KBM-7 (cell line): ENCODE measurements around the gene RS1.

Experiments used
- DNase-seq: peaks from one replicate; pipeline ENCODE4 v3.0.0-alpha.2; 2015
- in situ Hi-C: fragments of 300-500 bp; cut with MboI; formaldehyde crosslinking; loops from 2 replicates; pipeline ENCODE4 v1.14.3; 2020; ENCODE audit warnings: low sequenced_read_pairs, low pct_unique_long_range_greater_than_20kb, mixed read lengths

Gene RS1

GRCh38 chrX:18619288-18619687 is 52.6 kb downstream of the RS1 start:
- in situ Hi-C loops: no loop called here
- no peak for DNase-seq

DNA sequence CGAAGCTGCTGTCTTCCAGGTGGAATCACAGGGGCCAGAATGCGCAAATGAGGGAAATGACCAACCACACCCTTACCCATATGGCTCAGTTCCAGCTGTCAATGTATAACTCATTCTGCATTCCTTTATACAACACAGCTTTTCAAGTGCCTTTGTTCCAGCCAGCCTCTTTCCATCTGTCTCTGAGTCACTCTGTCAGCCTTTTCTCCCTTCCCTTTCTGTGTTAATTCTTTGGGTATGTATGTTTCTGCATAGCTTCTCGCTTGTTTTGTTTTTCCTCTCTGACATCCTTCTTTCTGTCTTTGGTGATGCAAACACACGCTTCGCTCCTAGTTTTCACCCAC is 54.5 kb downstream of the RS1 start:
- in situ Hi-C loops: no loop called here
- DNase-seq: no peak

- no peak for DNase-seq
- in situ Hi-C loops: no loop called here
Measured at GRCh38 chrX:18616688-18617406, 55.1 kb downstream of the RS1 start.

DNA sequence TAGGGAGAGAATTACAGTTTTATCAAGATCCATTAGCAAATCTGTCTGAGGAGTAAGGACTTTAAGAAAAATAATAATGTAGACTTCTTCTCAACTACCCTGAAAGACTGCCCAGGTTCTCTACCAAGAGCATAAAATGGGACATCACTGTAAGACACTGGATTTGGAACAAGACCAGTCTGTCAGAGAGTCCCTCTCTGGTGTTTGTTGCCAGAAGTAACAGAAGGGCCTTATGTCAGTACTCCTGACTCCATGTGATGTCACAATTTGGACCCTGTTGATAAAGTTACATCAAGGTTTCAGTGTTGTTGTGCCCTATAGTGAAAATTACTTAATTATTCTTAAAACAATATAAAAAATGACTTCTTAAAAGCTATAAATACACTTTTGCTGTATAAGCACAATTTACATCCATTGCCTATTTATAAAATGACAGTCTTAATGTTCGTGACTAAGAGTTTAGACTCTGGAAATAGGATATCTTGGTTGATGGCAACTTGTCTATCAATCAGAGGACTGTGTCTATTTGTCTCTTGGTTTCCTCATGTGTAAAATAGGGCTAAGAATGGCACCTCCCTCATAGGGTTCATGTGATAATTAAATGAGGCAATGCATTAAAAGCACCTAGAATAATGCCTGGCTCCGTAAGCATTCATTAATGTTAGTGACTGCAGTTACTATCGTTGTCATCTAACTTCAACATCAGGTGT is 57.8 kb downstream of the RS1 start:
- no peak for DNase-seq
- in situ Hi-C loops: no loop called here

GRCh38 chrX:18607966-18608365 is 63.9 kb downstream of the RS1 start:
- in situ Hi-C loops: no loop called here
- no peak for DNase-seq

DNA sequence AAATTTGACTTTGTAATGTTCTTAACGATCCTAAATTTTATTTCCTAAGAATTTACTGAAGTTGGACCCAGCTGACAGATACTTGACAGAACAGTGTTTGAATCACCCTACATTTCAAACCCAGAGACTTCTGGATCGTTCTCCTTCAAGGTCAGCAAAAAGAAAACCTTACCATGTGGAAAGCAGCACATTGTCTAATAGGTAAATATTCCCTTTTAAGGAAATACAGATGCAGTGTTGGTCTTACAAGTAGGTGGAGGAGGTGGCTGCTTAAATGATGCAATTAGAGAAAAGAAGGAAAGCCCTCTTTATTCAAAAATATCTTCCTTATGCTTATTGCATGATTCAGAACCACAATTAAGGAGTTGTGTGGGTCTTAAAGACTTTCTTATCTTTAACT is 73.5 kb downstream of the RS1 start:
- DNase-seq: no peak

GRCh38 chrX:18596096-18596495 is 75.8 kb downstream of the RS1 start:
- DNase-seq: no peak
- in situ Hi-C loops: no loop called here

More for the DNA sequence above, 73.5 kb downstream of the RS1 start:
- in situ Hi-C loops: no loop called here

GRCh38 chrX:18594079-18594478 is 77.8 kb downstream of the RS1 start:
- DNase-seq: no peak
- in situ Hi-C loops: no loop called here

- in situ Hi-C loops: no loop called here
- DNase-seq: no peak
Measured at GRCh38 chrX:18591834-18592233, 80.1 kb downstream of the RS1 start.
